Measurements from ENCODE around the gene TSPAN17.

- TF ChIP-seq, protein P1, sequence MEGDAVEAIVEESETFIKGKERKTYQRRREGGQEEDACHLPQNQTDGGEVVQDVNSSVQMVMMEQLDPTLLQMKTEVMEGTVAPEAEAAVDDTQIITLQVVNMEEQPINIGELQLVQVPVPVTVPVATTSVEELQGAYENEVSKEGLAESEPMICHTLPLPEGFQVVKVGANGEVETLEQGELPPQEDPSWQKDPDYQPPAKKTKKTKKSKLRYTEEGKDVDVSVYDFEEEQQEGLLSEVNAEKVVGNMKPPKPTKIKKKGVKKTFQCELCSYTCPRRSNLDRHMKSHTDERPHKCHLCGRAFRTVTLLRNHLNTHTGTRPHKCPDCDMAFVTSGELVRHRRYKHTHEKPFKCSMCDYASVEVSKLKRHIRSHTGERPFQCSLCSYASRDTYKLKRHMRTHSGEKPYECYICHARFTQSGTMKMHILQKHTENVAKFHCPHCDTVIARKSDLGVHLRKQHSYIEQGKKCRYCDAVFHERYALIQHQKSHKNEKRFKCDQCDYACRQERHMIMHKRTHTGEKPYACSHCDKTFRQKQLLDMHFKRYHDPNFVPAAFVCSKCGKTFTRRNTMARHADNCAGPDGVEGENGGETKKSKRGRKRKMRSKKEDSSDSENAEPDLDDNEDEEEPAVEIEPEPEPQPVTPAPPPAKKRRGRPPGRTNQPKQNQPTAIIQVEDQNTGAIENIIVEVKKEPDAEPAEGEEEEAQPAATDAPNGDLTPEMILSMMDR (IDR thresholded peaks at IDR 0.05; ENCODE audit: low read length), result no peak
- TF ChIP-seq EZH2 (IDR thresholded peaks at IDR 0.05; ENCODE audit: borderline replicate concordance, low read length), result no peak
These were observed 616 bp upstream of the TSPAN17 start for GRCh38 chr5:176646707-176647029.

All from OCI-LY1 (cell line).